HepG2 (cell line): Measurements from ENCODE around the gene LRRC45. TPM values are rescaled to one million over a fixed set of nuclear protein-coding genes. Genes with fewer than 3 reads are reported as not detected.

Experiments
- BCLAF1 ChIP-seq: fragments of 450-650 bp; IDR thresholded peaks from 2 replicates; pipeline ENCODE4 v1.6.1; 2017; ENCODE audit warnings: mild to moderate bottlenecking
- MED8 ChIP-seq: sonication (generic); formaldehyde crosslinking; IDR thresholded peaks from 2 replicates; pipeline ENCODE4 v1.8.1; 2023; ENCODE audit warnings: mild to moderate bottlenecking, missing genetic modification reagents; ENCODE audit not compliant: insufficient replicate concordance
- MTA3 ChIP-seq: sonication (generic); formaldehyde crosslinking; IDR thresholded peaks from 2 replicates; pipeline ENCODE4 v1.4.0; 2020; ENCODE audit warnings: missing genetic modification reagents
- PHF20 ChIP-seq: sonication (generic); formaldehyde crosslinking; IDR thresholded peaks from 2 replicates; pipeline ENCODE4 v1.5.0; 2020; ENCODE audit warnings: mild to moderate bottlenecking, missing genetic modification reagents
- RAD51 ChIP-seq: fragments of 450-650 bp; IDR thresholded peaks from 2 replicates; pipeline ENCODE4 v1.6.1; 2016; ENCODE audit warnings: borderline replicate concordance
- RARG ChIP-seq: sonication (generic); formaldehyde crosslinking; IDR thresholded peaks from 2 replicates; pipeline ENCODE4 v1.4.0; 2020; ENCODE audit warnings: low read depth, mild to moderate bottlenecking, missing genetic modification reagents
- RBAK ChIP-seq: sonication (generic); formaldehyde crosslinking; IDR thresholded peaks from 2 replicates; pipeline ENCODE4 v1.5.1; 2020; ENCODE audit warnings: mild to moderate bottlenecking, missing genetic modification reagents
- RBFOX2 ChIP-seq: fragments of 200-400 bp; formaldehyde crosslinking; IDR thresholded peaks from 2 replicates; pipeline ENCODE4 v1.6.1; 2017; ENCODE audit warnings: low read depth, mild to moderate bottlenecking, low read length
- THAP11 ChIP-seq: IDR thresholded peaks from 2 replicates; pipeline ENCODE4 v1.6.1; 2016; ENCODE audit warnings: missing biosample characterization, missing genetic modification reagents
- THAP8 ChIP-seq: sonication (generic); formaldehyde crosslinking; IDR thresholded peaks from 2 replicates; pipeline ENCODE4 v1.5.1; 2020; ENCODE audit warnings: missing genetic modification reagents, mild to moderate bottlenecking, borderline replicate concordance
- ZBTB38 ChIP-seq: sonication (generic); formaldehyde crosslinking; IDR thresholded peaks from 2 replicates; pipeline ENCODE4 v1.5.1; 2020; ENCODE audit warnings: mild to moderate bottlenecking, missing genetic modification reagents
- ZBTB4 ChIP-seq: sonication (generic); formaldehyde crosslinking; IDR thresholded peaks from 2 replicates; pipeline ENCODE4 v1.4.0; 2020; ENCODE audit warnings: missing genetic modification reagents, mild to moderate bottlenecking, borderline replicate concordance
- ZHX1 ChIP-seq: sonication (generic); formaldehyde crosslinking; IDR thresholded peaks from 2 replicates; pipeline ENCODE4 v1.8.1; 2022; ENCODE audit warnings: low read depth, mild to moderate bottlenecking, missing genetic modification reagents
- ZNF335 ChIP-seq: sonication (generic); formaldehyde crosslinking; IDR thresholded peaks from 2 replicates; pipeline ENCODE4 v1.4.0; 2020; ENCODE audit warnings: missing genetic modification reagents
- ZNF503 ChIP-seq: sonication (generic); formaldehyde crosslinking; IDR thresholded peaks from 2 replicates; pipeline ENCODE4 v1.4.0; 2020; ENCODE audit warnings: missing genetic modification reagents
- ZNF616 ChIP-seq: sonication (generic); formaldehyde crosslinking; IDR thresholded peaks from 2 replicates; pipeline ENCODE4 v1.5.0; 2020; ENCODE audit warnings: low read depth, mild to moderate bottlenecking, missing genetic modification reagents
- ZNF724P ChIP-seq: sonication (generic); formaldehyde crosslinking; IDR thresholded peaks from 2 replicates; pipeline ENCODE4 v1.8.0; 2022; ENCODE audit warnings: missing genetic modification reagents, borderline replicate concordance
- ZNF768 ChIP-seq: sonication (generic); formaldehyde crosslinking; IDR thresholded peaks from 2 replicates; pipeline ENCODE4 v1.4.0; 2020; ENCODE audit warnings: missing genetic modification reagents
- polyA plus RNA-seq, 8 experiments: library from polyadenylated mRNA; depleted of rRNA in 3 of 8; stranded (reverse) in 7 of 8; unstranded in 1 of 8; fragments of >200 nt; fragmentation: Illumina TruSeq in 4 of 8; extraction: Trizol in 4 of 8; gene quantifications; 2 replicates each; pipeline versions ENCODE4 v1.2.1 to v1.2.3, GENCODE V29; 2011 to 2016; ENCODE audit warnings: low read depth in 4 of 8, missing spikeins in 1 of 8, mixed read lengths in 1 of 8; ENCODE audit not compliant: insufficient read depth in 1 of 8
- total RNA-seq, 5 experiments: library from RNA; depleted of rRNA; stranded (reverse); fragments of >200 nt; fragmentation: Illumina TruSeq; extraction: Trizol; gene quantifications; 2 replicates each; pipeline ENCODE4 v1.2.3, GENCODE V29; 2016; ENCODE audit warnings: low read depth in 1 of 5

LRRC45 gene
- total and polyA plus RNA-seq, 2 of the 13 experiments (the other 11 are each of a cell fraction or from before 2014, with no cell fraction given): 11.6 to 48.1 TPM

GRCh38 chr17:82001571-82002056, 21.5 kb upstream of the LRRC45 start (continued):
- no peak for TF ChIP-seq ZBTB4 (CRISPR knock-in tag)
- no peak for TF ChIP-seq RARG
- TF ChIP-seq RAD51: no peak
- no peak for TF ChIP-seq ZNF335
- 0 out of 2 replicates have a peak, but pooled peaks have one; percentile 23 for TF ChIP-seq ZHX1 (CRISPR knock-in tag)
- no peak for TF ChIP-seq MED8
- TF ChIP-seq RBFOX2: no peak
- no peak for TF ChIP-seq ZNF616 (CRISPR knock-in tag)
- TF ChIP-seq BCLAF1: no peak
- peak; percentile 90 for TF ChIP-seq ZBTB38 (CRISPR knock-in tag)
- TF ChIP-seq RBAK (CRISPR knock-in tag): no peak
- no peak for TF ChIP-seq MTA3 (CRISPR knock-in tag)
- TF ChIP-seq ZNF768 (CRISPR knock-in tag): no peak; the same call in 1 of the 2 replicates
- TF ChIP-seq THAP8 (CRISPR knock-in tag): no peak
- TF ChIP-seq THAP11 (CRISPR knock-in tag): no peak
- no peak for TF ChIP-seq PHF20 (CRISPR knock-in tag)
- no peak for TF ChIP-seq ZNF503 (CRISPR knock-in tag)
- TF ChIP-seq ZNF724P (CRISPR knock-in tag): peak; percentile 36; the same call in 1 of the 2 replicates
